Astrocyte (in vitro differentiated cells and primary cell): ENCODE data around the gene LIM2. TPM values are rescaled to one million over a fixed set of nuclear protein-coding genes. Genes with fewer than 3 reads are reported as not detected.

Source experiments
- DNase-seq: peaks from one replicate; pipeline ENCODE4 v3.0.0-alpha.2; 2010; ENCODE audit warnings: low read depth
- FAIRE-seq: peaks from 2 replicates; lab custom pipeline; 2011; peaks lifted over from hg19 to GRCh38; lab: Jason Lieb, UNC
- H2AFZ ChIP-seq: 2 replicates; pipeline ENCODE4 v1.6.0; 2012; ENCODE audit warnings: low read depth, low read length, inconsistent platforms
- H3K27ac ChIP-seq: 2 replicates; pipeline ENCODE4 v1.5.1; 2011; ENCODE audit warnings: low read depth, low read length, inconsistent platforms
- H3K27me3 ChIP-seq: 2 replicates; pipeline ENCODE4 v1.6.0; 2011; ENCODE audit warnings: low read length, inconsistent platforms; ENCODE audit not compliant: insufficient read depth
- H3K36me3 ChIP-seq: 2 replicates; pipeline ENCODE4 v1.5.1; 2011; ENCODE audit warnings: low read length, inconsistent platforms; ENCODE audit not compliant: insufficient read depth
- H3K4me1 ChIP-seq: 2 replicates; pipeline ENCODE4 v1.5.1; 2011; ENCODE audit warnings: low read length, inconsistent platforms; ENCODE audit not compliant: insufficient read depth
- H3K4me2 ChIP-seq: 2 replicates; pipeline ENCODE4 v1.6.0; 2012; ENCODE audit warnings: low read length, inconsistent platforms
- H3K4me3 ChIP-seq: 2 replicates; pipeline ENCODE4 v1.5.1; 2011; ENCODE audit warnings: low read depth, mild to moderate bottlenecking, low read length, inconsistent platforms; ENCODE audit not compliant: insufficient read depth
- H3K79me2 ChIP-seq: 2 replicates; pipeline ENCODE4 v1.6.0; 2012; ENCODE audit warnings: mild to moderate bottlenecking, low read length, inconsistent platforms; ENCODE audit not compliant: insufficient read depth
- H3K9ac ChIP-seq: 2 replicates; pipeline ENCODE4 v1.6.0; 2012; ENCODE audit warnings: mild to moderate bottlenecking, low read length, inconsistent platforms
- H3K9me3 ChIP-seq: 2 replicates; pipeline ENCODE4 v1.5.1; 2012; ENCODE audit warnings: low read depth, mild to moderate bottlenecking, low read length, inconsistent platforms; ENCODE audit not compliant: insufficient read depth
- H4K20me1 ChIP-seq: 2 replicates; pipeline ENCODE4 v1.6.0; 2012; ENCODE audit warnings: low read length, inconsistent platforms; ENCODE audit not compliant: insufficient read depth
- H3K27ac Mint-ChIP-seq: one replicate; pipeline ENCODE4 v1.8.0; 2021; ENCODE audit warnings: mild to moderate bottlenecking, mixed read lengths; ENCODE audit not compliant: unreplicated experiment
- H3K27me3 Mint-ChIP-seq: one replicate; pipeline ENCODE4 v1.8.0; 2021; ENCODE audit warnings: low read depth, mixed read lengths; ENCODE audit not compliant: unreplicated experiment
- H3K36me3 Mint-ChIP-seq: one replicate; pipeline ENCODE4 v1.8.0; 2021; ENCODE audit warnings: low read depth, mixed read lengths; ENCODE audit not compliant: unreplicated experiment
- H3K4me1 Mint-ChIP-seq: one replicate; pipeline ENCODE4 v1.8.0; 2021; ENCODE audit warnings: low read depth, mixed read lengths; ENCODE audit not compliant: unreplicated experiment
- H3K4me3 Mint-ChIP-seq: one replicate; pipeline ENCODE4 v1.8.0; 2021; ENCODE audit warnings: mild to moderate bottlenecking, moderate library complexity, mixed read lengths; ENCODE audit not compliant: unreplicated experiment
- H3K9me3 Mint-ChIP-seq: one replicate; pipeline ENCODE4 v1.8.0; 2021; ENCODE audit warnings: mild to moderate bottlenecking, mixed read lengths; ENCODE audit not compliant: unreplicated experiment
- CTCF ChIP-seq: IDR thresholded peaks from 2 replicates; pipeline ENCODE4 v1.5.1; 2011; ENCODE audit warnings: low read depth, mild to moderate bottlenecking, inconsistent platforms, low read length, moderate library complexity; ENCODE audit not compliant: insufficient read depth
- EZH2 ChIP-seq: IDR thresholded peaks from 2 replicates; pipeline ENCODE4 v1.6.1; 2012; ENCODE audit warnings: mild to moderate bottlenecking, low read length, inconsistent platforms; ENCODE audit not compliant: insufficient read depth
- total RNA-seq: library from RNA; stranded (reverse); gene quantifications from 2 replicates; pipeline ENCODE4 v1.2.1, GENCODE V29; 2021

LIM2 gene
- total RNA-seq, 1 donor from 2014 or later, result not detected

- no peak overlapping the region for H3K4me2 ChIP-seq
- Mint-ChIP-seq H3K27me3 (peaks cover 12% of the 10 kb centered on the region), H3K27ac (no peak overlapping the region), H3K9me3 (peaks cover 3% of the 10 kb centered on the region), H3K4me1 (no peaks in the 10 kb centered on the region), H3K4me3 (no peak overlapping the region), H3K36me3 (no peaks in the 10 kb centered on the region)
- no peak overlapping the region for H3K4me3 ChIP-seq
- no peak overlapping the region for H3K9ac ChIP-seq
- no peaks in the 10 kb centered on the region for H3K79me2 ChIP-seq
- FAIRE-seq, result no peak
- H4K20me1 ChIP-seq, result no peaks in the 10 kb centered on the region
- H3K4me1 ChIP-seq, result no peaks in the 10 kb centered on the region
- DNase-seq, result no peak
- H3K27me3 ChIP-seq, result no peaks in the 10 kb centered on the region
- TF ChIP-seq EZH2 (no peak), CTCF (no peak)
- H3K36me3 ChIP-seq, result no peaks in the 10 kb centered on the region
- no peak overlapping the region for H2AFZ ChIP-seq
- H3K9me3 ChIP-seq, result no peaks in the 10 kb centered on the region
- no peak overlapping the region for H3K27ac ChIP-seq
Observed at GRCh38 chr19:51415187-51415586, 27.4 kb upstream of the LIM2 start.

GRCh38 chr19:51410950-51411748 is 23.4 kb upstream of the LIM2 start:
- Mint-ChIP-seq H3K27me3 (peaks cover 2% of the 10 kb centered on the region), H3K9me3 (peaks cover 3% of the 10 kb centered on the region), H3K27ac (no peak overlapping the region), H3K4me3 (no peak overlapping the region), H3K36me3 (no peaks in the 10 kb centered on the region), H3K4me1 (no peaks in the 10 kb centered on the region)
- Histone ChIP-seq H3K79me2 (no peaks in the 10 kb centered on the region), H3K9me3 (no peaks in the 10 kb centered on the region), H4K20me1 (no peaks in the 10 kb centered on the region), H2AFZ (no peak overlapping the region), H3K9ac (no peak overlapping the region), H3K4me1 (no peaks in the 10 kb centered on the region), H3K4me3 (no peak overlapping the region), H3K27ac (no peak overlapping the region), H3K4me2 (no peak overlapping the region), H3K27me3 (no peaks in the 10 kb centered on the region), H3K36me3 (no peaks in the 10 kb centered on the region)
- FAIRE-seq, result no peak
- no peak for DNase-seq
- TF ChIP-seq EZH2 (no peak), CTCF (no peak)

- Mint-ChIP-seq H3K27me3 (peaks cover 2% of the 10 kb centered on the region), H3K4me3 (no peak overlapping the region), H3K36me3 (no peaks in the 10 kb centered on the region), H3K4me1 (no peaks in the 10 kb centered on the region), H3K27ac (no peak overlapping the region), H3K9me3 (peaks cover 19% of the 10 kb centered on the region)
- Histone ChIP-seq H3K27me3 (no peaks in the 10 kb centered on the region), H4K20me1 (no peaks in the 10 kb centered on the region), H3K9me3 (peaks cover 4% of the 10 kb centered on the region), H3K36me3 (no peaks in the 10 kb centered on the region), H3K79me2 (no peaks in the 10 kb centered on the region), H3K4me1 (no peaks in the 10 kb centered on the region), H3K4me3 (no peak overlapping the region), H3K4me2 (no peak overlapping the region), H2AFZ (no peak overlapping the region), H3K9ac (no peak overlapping the region), H3K27ac (no peak overlapping the region)
- no peak for TF ChIP-seq CTCF
- TF ChIP-seq EZH2, result no peak
- DNase-seq, result no peak
- no peak for FAIRE-seq
Observed at GRCh38 chr19:51407511-51408131, 19.8 kb upstream of the LIM2 start.
